Cerebellar cortex (tissue), 1 donor: ENCODE measurements around the gene FAM216B.
"Not testable (repeated sequence)": the region's sequence is repeated elsewhere in the genome, so short reads cannot be mapped to it uniquely, and the experiment has no call there.

Source experiments
- DNase-seq: peaks from one replicate; pipeline ENCODE4 v3.0.0-alpha.2; 2015; ENCODE audit warnings: low spot score

FAM216B gene

GRCh38 chr13:42786715-42787114, 5.3 kb downstream of the FAM216B start:
- DNase-seq, result no peak

- no peak for DNase-seq
These were observed 7.2 kb downstream of the FAM216B start for GRCh38 chr13:42788601-42789000.

GRCh38 chr13:42792154-42792553, 10.8 kb downstream of the FAM216B start:
- no peak for DNase-seq

- DNase-seq, result no peak
These were observed 13.3 kb downstream of the FAM216B start for GRCh38 chr13:42794577-42795275.

GRCh38 chr13:42795666-42796065, 14.3 kb downstream of the FAM216B start:
- DNase-seq, result no peak

- no peak for DNase-seq
These were observed 15.5 kb downstream of the FAM216B start for GRCh38 chr13:42796747-42797356.

GRCh38 chr13:42798118-42798517, 16.7 kb downstream of the FAM216B start:
- no peak for DNase-seq

GRCh38 chr13:42800109-42800643, 18.8 kb downstream of the FAM216B start:
- DNase-seq, result no peak

GRCh38 chr13:42803563-42804204, 22.3 kb downstream of the FAM216B start:
- no peak for DNase-seq

- no peak for DNase-seq
These were observed 23.0 kb downstream of the FAM216B start for GRCh38 chr13:42804244-42804874.

- no peak for DNase-seq
These were observed 25.9 kb downstream of the FAM216B start for GRCh38 chr13:42807241-42807640.

- no peak for DNase-seq
These were observed 26.5 kb downstream of the FAM216B start for GRCh38 chr13:42807866-42808265.

- no peak for DNase-seq
These were observed 27.1 kb downstream of the FAM216B start for GRCh38 chr13:42808341-42808940.

GRCh38 chr13:42812316-42812715, 30.9 kb downstream of the FAM216B start:
- no peak for DNase-seq

- DNase-seq, result no peak
These were observed 33.5 kb downstream of the FAM216B start for GRCh38 chr13:42814868-42815267.

GRCh38 chr13:42815681-42816080, 34.3 kb downstream of the FAM216B start:
- DNase-seq, result no peak

- no peak for DNase-seq
These were observed 35.2 kb downstream of the FAM216B start for GRCh38 chr13:42816538-42816937.

- not testable (repeated sequence) for DNase-seq
These were observed 38.3 kb downstream of the FAM216B start for GRCh38 chr13:42819687-42820086.

GRCh38 chr13:42820451-42820850, 39.1 kb downstream of the FAM216B start:
- no peak for DNase-seq

GRCh38 chr13:42821437-42821836, 40.1 kb downstream of the FAM216B start:
- no peak for DNase-seq

GRCh38 chr13:42832341-42833096, 51.1 kb downstream of the FAM216B start:
- DNase-seq, result no peak
